ENCODE measurements around the gene FRMD4A.

DNA sequence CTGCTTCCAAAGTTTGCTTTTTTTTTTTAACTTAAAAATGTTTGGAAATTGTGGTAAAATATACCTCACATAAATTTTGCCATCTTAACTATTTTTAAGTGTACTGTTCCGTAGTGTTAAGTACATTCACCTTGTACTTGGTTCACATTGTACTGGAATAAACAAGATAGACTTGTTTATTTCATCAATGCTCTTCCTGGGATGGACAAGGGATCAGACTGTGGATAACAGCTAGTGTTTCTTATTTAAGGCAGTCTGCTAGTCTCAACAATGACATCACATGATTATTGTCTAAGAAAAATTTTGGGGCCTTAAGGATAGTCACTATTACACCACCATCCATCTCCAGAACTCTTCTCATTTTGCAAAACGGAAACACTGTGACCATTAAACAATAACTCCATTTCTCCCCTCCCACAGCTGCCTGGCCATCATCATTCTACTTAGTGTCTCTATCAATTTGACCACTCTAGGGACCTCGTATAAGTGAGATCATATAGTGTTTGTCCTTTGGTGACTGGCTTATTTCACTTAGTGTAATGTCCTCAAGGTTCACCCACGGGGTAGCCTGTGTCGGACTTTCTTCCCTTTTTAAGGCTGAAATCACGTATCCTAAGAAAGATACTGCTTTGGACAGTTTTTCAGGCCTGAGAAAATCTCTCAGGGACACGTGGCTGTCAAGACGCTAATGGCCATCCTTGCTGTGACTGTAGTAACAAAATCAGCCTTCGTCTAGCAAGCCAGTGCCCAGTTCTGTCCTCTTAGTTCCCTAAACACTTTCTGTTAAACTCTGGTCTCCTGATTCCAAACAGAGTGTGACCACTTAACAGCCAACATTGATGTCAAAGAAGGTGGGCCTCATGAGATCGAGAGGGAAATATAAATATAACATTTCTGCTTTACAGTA lies 305.2 kb downstream of the FRMD4A start:
- TF ChIP-seq, protein P1, sequence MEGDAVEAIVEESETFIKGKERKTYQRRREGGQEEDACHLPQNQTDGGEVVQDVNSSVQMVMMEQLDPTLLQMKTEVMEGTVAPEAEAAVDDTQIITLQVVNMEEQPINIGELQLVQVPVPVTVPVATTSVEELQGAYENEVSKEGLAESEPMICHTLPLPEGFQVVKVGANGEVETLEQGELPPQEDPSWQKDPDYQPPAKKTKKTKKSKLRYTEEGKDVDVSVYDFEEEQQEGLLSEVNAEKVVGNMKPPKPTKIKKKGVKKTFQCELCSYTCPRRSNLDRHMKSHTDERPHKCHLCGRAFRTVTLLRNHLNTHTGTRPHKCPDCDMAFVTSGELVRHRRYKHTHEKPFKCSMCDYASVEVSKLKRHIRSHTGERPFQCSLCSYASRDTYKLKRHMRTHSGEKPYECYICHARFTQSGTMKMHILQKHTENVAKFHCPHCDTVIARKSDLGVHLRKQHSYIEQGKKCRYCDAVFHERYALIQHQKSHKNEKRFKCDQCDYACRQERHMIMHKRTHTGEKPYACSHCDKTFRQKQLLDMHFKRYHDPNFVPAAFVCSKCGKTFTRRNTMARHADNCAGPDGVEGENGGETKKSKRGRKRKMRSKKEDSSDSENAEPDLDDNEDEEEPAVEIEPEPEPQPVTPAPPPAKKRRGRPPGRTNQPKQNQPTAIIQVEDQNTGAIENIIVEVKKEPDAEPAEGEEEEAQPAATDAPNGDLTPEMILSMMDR (conservative IDR thresholded peaks at IDR 0.05) = no peak
- TF ChIP-seq EZH2 (IDR thresholded peaks at IDR 0.05; ENCODE audit: low read depth) = no peak
